H1 (cell line): Measurements from ENCODE around the gene H1-8. TPM values are rescaled to one million over a fixed set of nuclear protein-coding genes. Genes with fewer than 3 reads are reported as not detected.
"Not testable (repeated sequence)": the region's sequence is repeated elsewhere in the genome, so short reads cannot be mapped to it uniquely, and the experiment has no call there.

Experiments
- CTCF ChIA-PET: fragments of 300-600 bp; sonication (Branson Sonifier 250); formaldehyde crosslinking; loops from one replicate; lab custom pipeline; 2021; ENCODE audit not compliant: partially characterized antibody; lab: Charles Lee
- POLR2A ChIA-PET: fragments of 300-600 bp; sonication (Branson Sonifier 250); formaldehyde crosslinking; loops from one replicate; lab custom pipeline; 2021; ENCODE audit warnings: inconsistent platforms; ENCODE audit not compliant: partially characterized antibody; lab: Charles Lee
- DNase-seq, 2 experiments: peaks; one replicate each; pipeline versions ENCODE4 v3.0.0 to v3.0.0-alpha.2; 2010 to 2022; ENCODE audit warnings: low spot score in 2 of 2, low read depth in 1 of 2, mixed read lengths in 1 of 2
- FAIRE-seq: peaks from 2 replicates; lab custom pipeline; 2011; peaks lifted over from hg19 to GRCh38; lab: Jason Lieb, UNC
- H2AFZ ChIP-seq: 2 replicates; pipeline ENCODE4 v1.8.1; 2012; ENCODE audit warnings: low read length, inconsistent platforms
- H2AK5ac ChIP-seq: 2 replicates; pipeline ENCODE4 v1.6.1; 2013; ENCODE audit warnings: low read depth, low read length
- H2BK120ac ChIP-seq: replicated peaks from 2 replicates; pipeline ENCODE3; 2013; ENCODE audit warnings: low read depth, low read length, inconsistent platforms
- H2BK12ac ChIP-seq: 2 replicates; pipeline ENCODE4 v1.6.1; 2013; ENCODE audit warnings: low read depth, low read length
- H2BK15ac ChIP-seq: 2 replicates; pipeline ENCODE4 v1.6.1; 2013; ENCODE audit warnings: low read length
- H2BK20ac ChIP-seq: 2 replicates; pipeline ENCODE4 v1.6.1; 2013; ENCODE audit warnings: low read length
- H2BK5ac ChIP-seq: 2 replicates; pipeline ENCODE4 v1.6.1; 2013; ENCODE audit warnings: low read depth, low read length
- H3K14ac ChIP-seq: 2 replicates; pipeline ENCODE4 v1.6.1; 2013; ENCODE audit warnings: inconsistent platforms; ENCODE audit not compliant: insufficient read length
- H3K18ac ChIP-seq: 2 replicates; pipeline ENCODE4 v1.6.1; 2013; ENCODE audit warnings: low read length; ENCODE audit errors: extremely low read depth
- H3K23ac ChIP-seq: 2 replicates; pipeline ENCODE4 v1.6.1; 2013; ENCODE audit warnings: inconsistent platforms; ENCODE audit not compliant: insufficient read length
- H3K23me2 ChIP-seq: 2 replicates; pipeline ENCODE4 v1.6.1; 2013; ENCODE audit warnings: low read depth, low read length
- H3K27ac ChIP-seq: 2 replicates; pipeline ENCODE4 v1.6.1; 2011; ENCODE audit warnings: low read depth, low read length, inconsistent platforms
- H3K27me3 ChIP-seq, 4 experiments: replicated peaks in 1 of 4; 1 replicate in 1 of 4; 2 replicates in 3 of 4; pipeline versions ENCODE4 v1.6.1 to v1.8.1; 2011 to 2013; ENCODE audit warnings: low read length in 3 of 4, mild to moderate bottlenecking in 3 of 4, inconsistent platforms in 2 of 4, mixed read lengths in 2 of 4, moderate library complexity in 1 of 4; ENCODE audit not compliant: control insufficient read depth in 3 of 4, insufficient read depth in 3 of 4; ENCODE audit errors: extremely low read depth in 1 of 4
- H3K36me3 ChIP-seq, 4 experiments: 2 replicates each; pipeline versions ENCODE4 v1.6.1 to v1.8.1; 2011 to 2013; ENCODE audit warnings: mild to moderate bottlenecking in 4 of 4, low read length in 3 of 4, moderate library complexity in 2 of 4, control low read depth in 1 of 4, inconsistent platforms in 1 of 4; ENCODE audit not compliant: insufficient read depth in 4 of 4, control insufficient read depth in 2 of 4
- H3K4ac ChIP-seq: replicated peaks from 2 replicates; pipeline ENCODE3; 2013; ENCODE audit warnings: low read length, low read depth, mixed read lengths, inconsistent platforms; ENCODE audit not compliant: insufficient read length
- H3K4me1 ChIP-seq, 4 experiments: replicated peaks in 1 of 4; 1 replicate in 1 of 4; 2 replicates in 3 of 4; pipeline versions ENCODE4 v1.6.1 to v1.8.1; 2011 to 2013; ENCODE audit warnings: low read length in 3 of 4, inconsistent platforms in 2 of 4, mixed read lengths in 1 of 4; ENCODE audit not compliant: insufficient read depth in 4 of 4, control insufficient read depth in 3 of 4
- H3K4me2 ChIP-seq, 2 experiments: 2 replicates each; pipeline versions ENCODE4 v1.6.1 to v1.8.1; 2011 to 2013; ENCODE audit warnings: low read depth in 2 of 2, low read length in 2 of 2, control low read depth in 1 of 2, inconsistent platforms in 1 of 2, mild to moderate bottlenecking in 1 of 2; ENCODE audit not compliant: insufficient read depth in 1 of 2
- H3K4me3 ChIP-seq, 4 experiments: fragments of 200-600, 300-600 bp in 1 of 4; sonication (generic), shearing (Covaris generic), sonication (Bioruptor Twin) in 1 of 4; 2 replicates each; pipeline versions ENCODE4 v1.5.1 to v1.8.1; 2011 to 2016; ENCODE audit warnings: low read length in 4 of 4, low read depth in 3 of 4, control low read depth in 2 of 4, inconsistent platforms in 2 of 4, mild to moderate bottlenecking in 2 of 4, mixed read lengths in 1 of 4, moderate library complexity in 1 of 4; ENCODE audit not compliant: insufficient read depth in 2 of 4; ENCODE audit errors: extremely low read depth in 1 of 4
- H3K56ac ChIP-seq: replicated peaks from 2 replicates; pipeline ENCODE3; 2013; ENCODE audit warnings: low read depth, mild to moderate bottlenecking, mixed read lengths, low read length, inconsistent platforms; ENCODE audit not compliant: insufficient read length
- H3K79me1 ChIP-seq: 2 replicates; pipeline ENCODE4 v1.6.1; 2013; ENCODE audit warnings: low read depth, low read length, control low read depth
- H3K79me2 ChIP-seq, 2 experiments: 2 replicates each; pipeline versions ENCODE4 v1.6.1 to v1.8.1; 2012 to 2013; ENCODE audit warnings: low read length in 2 of 2, mild to moderate bottlenecking in 2 of 2, inconsistent platforms in 1 of 2; ENCODE audit not compliant: insufficient read depth in 2 of 2, control insufficient read depth in 1 of 2
- H3K9ac ChIP-seq, 4 experiments: replicated peaks in 1 of 4; 1 replicate in 1 of 4; 2 replicates in 3 of 4; pipeline versions ENCODE4 v1.6.1 to v1.8.1; 2011 to 2013; ENCODE audit warnings: low read depth in 3 of 4, low read length in 3 of 4, control low read depth in 2 of 4, mild to moderate bottlenecking in 2 of 4, moderate library complexity in 2 of 4, inconsistent platforms in 1 of 4; ENCODE audit errors: extremely low read depth in 1 of 4
- H3K9me3 ChIP-seq, 2 experiments: 2 replicates each; pipeline versions ENCODE4 v1.6.1 to v1.8.1; 2012 to 2013; ENCODE audit warnings: mild to moderate bottlenecking in 2 of 2, moderate library complexity in 2 of 2, control low read depth in 1 of 2, inconsistent platforms in 1 of 2, low read depth in 1 of 2, low read length in 1 of 2, mixed read lengths in 1 of 2; ENCODE audit not compliant: insufficient read depth in 2 of 2
- H4K20me1 ChIP-seq, 2 experiments: replicated peaks in 1 of 2; 2 replicates each; pipeline versions ENCODE3 to v1.8.1; 2011 to 2013; ENCODE audit warnings: inconsistent platforms in 2 of 2, low read length in 2 of 2, mild to moderate bottlenecking in 1 of 2; ENCODE audit not compliant: insufficient read depth in 2 of 2, control insufficient read depth in 1 of 2
- H4K5ac ChIP-seq: 2 replicates; pipeline ENCODE4 v1.6.1; 2013; ENCODE audit warnings: low read length, low read depth, mixed read lengths, inconsistent platforms; ENCODE audit not compliant: insufficient read length
- H4K8ac ChIP-seq: 2 replicates; pipeline ENCODE4 v1.8.0; 2013; ENCODE audit warnings: mild to moderate bottlenecking, moderate library complexity, low read length, inconsistent platforms; ENCODE audit not compliant: insufficient read depth; ENCODE audit errors: extremely low read depth
- H4K91ac ChIP-seq: replicated peaks from 2 replicates; pipeline ENCODE3; 2013; ENCODE audit warnings: low read length, mixed read lengths, inconsistent platforms; ENCODE audit not compliant: insufficient read length
- WGBS, 2 experiments: shearing (Covaris generic) in 1 of 2; methylation state at CpG; one replicate each; pipeline versions ENCODE4 v1.1.6 to v1.1.7; 2013 to 2015; ENCODE audit warnings: low lambda C conversion rate in 2 of 2, mixed read lengths in 2 of 2, inconsistent platforms in 1 of 2, low coverage in 1 of 2, missing lambda C conversion rate in 1 of 2; ENCODE audit not compliant: insufficient replicate concordance in 2 of 2, insufficient coverage in 1 of 2, insufficient read length in 1 of 2; ENCODE audit errors: extremely low coverage in 1 of 2, missing lambda C conversion rate in 1 of 2; 5-methylcytosine and 5-hydroxymethylcytosine counted together
- polyA plus RNA-seq, 7 experiments: library from polyadenylated mRNA; depleted of rRNA in 3 of 7; stranded (reverse) in 5 of 7; unstranded in 2 of 7; fragments of >200 nt in 5 of 7; fragments of 200-250 nt in 2 of 7; gene quantifications; 1 replicate in 5 of 7; 2 replicates in 1 of 7; 4 replicates in 1 of 7; pipeline versions ENCODE4 v1.2.1 to v1.2.3, GENCODE V29; 2011 to 2013; ENCODE audit warnings: missing spikeins in 2 of 7, mixed read lengths in 2 of 7
- total RNA-seq: library from RNA; stranded (reverse); fragmentation: NEBNext Ultra II Directional; extraction: Animal tissue kit (Norgen Biotek cat#: 25700); gene quantifications from 2 replicates; pipeline ENCODE4 v1.2.1, GENCODE V29; 2021

The H1-8 gene
- total and polyA plus RNA-seq, 2 of the 8 experiments (the other 6 are each of a cell fraction or from before 2014, with no cell fraction given) = not detected

GRCh38 chr3:129545951-129546350 lies 3.0 kb downstream of the H1-8 start:
- H2BK12ac ChIP-seq, H3K79me2 ChIP-seq, H3K56ac ChIP-seq, H2BK120ac ChIP-seq, H3K4me2 ChIP-seq, H2BK20ac ChIP-seq, POLR2A ChIA-PET, H3K9ac ChIP-seq, H3K4me3 ChIP-seq, H3K18ac ChIP-seq, H4K20me1 ChIP-seq, H3K36me3 ChIP-seq, H3K9me3 ChIP-seq, H4K8ac ChIP-seq, H3K23me2 ChIP-seq, H3K23ac ChIP-seq, H2AK5ac ChIP-seq, DNase-seq, H2BK15ac ChIP-seq, H3K4ac ChIP-seq, H4K91ac ChIP-seq, H2BK5ac ChIP-seq, H3K14ac ChIP-seq, H3K79me1 ChIP-seq, H3K27ac ChIP-seq, FAIRE-seq, H2AFZ ChIP-seq, H3K27me3 ChIP-seq, H4K5ac ChIP-seq: not testable (repeated sequence)
- WGBS, 2 experiments = 94% methylated on average over 3 of the region's 3 CpGs; no CpG with 5 or more reads in 1 of the 2 experiments
- CTCF ChIA-PET = interaction anchor here (0.7 kb wide), 1 partner anchor 162 kb away, joined by 3 read pairs; no protein-coding TSS in a partner anchor
- H3K4me1 ChIP-seq = peaks cover 0 to 12% (median 5%) of the 10 kb centered on the region in 4 experiments; a peak in 6 of 7 replicates
